ENCODE results near the gene RASGRF2. TPM values are rescaled to one million over a fixed set of nuclear protein-coding genes. Genes with fewer than 3 reads are reported as not detected.

The RASGRF2 gene
- total and polyA plus RNA-seq, 9 of the 15 experiments (the other 6 are each of a cell fraction or from before 2014, with no cell fraction given): 0.01 to 0.22 (median 0.08) TPM; not detected in 2

GRCh38 chr5:81189875-81190498 is 229.8 kb downstream of the RASGRF2 start (continued):
- TF ChIP-seq CBFA2T2 (conservative IDR thresholded peaks at IDR 0.05) (peak; percentile 66), TAL1 (IDR thresholded peaks at IDR 0.05) (peak; percentile 72), TEAD4 (IDR thresholded peaks at IDR 0.05; ENCODE audit: low read length) (peak; percentile 64; the same call in 1 of the 2 replicates), TEAD4 (CRISPR knock-in tag; IDR thresholded peaks at IDR 0.05; ENCODE audit: borderline replicate concordance) (no peak), NFATC3 (IDR thresholded peaks at IDR 0.05) (no peak), EP400 (IDR thresholded peaks at IDR 0.05) (no peak), MTA2 (IDR thresholded peaks at IDR 0.05; ENCODE audit: low read depth) (peak; percentile 11; the same call in 1 of the 2 replicates), TRIM25 (IDR thresholded peaks at IDR 0.05; ENCODE audit: borderline replicate concordance) (no peak), ZNF316 (IDR thresholded peaks at IDR 0.05) (no peak), MCM2 (IDR thresholded peaks at IDR 0.05; ENCODE audit: low read depth) (no peak)

Measured in K562 (cell line).